Activated T-helper 17 cell treated with anti-CD3 and anti-CD28 coated beads, Interleukin-2, amount 50 U/mL, for 72 hours (primary cell): ENCODE measurements around the gene MAG. TPM values are rescaled to one million over a fixed set of nuclear protein-coding genes. Genes with fewer than 3 reads are reported as not detected.
A peak's percentile ranks its signal among the peaks of the same experiment; 100 is the strongest.

Source experiments
- ATAC-seq: fragments of 150-1000 bp; cut with Tn5 transposase; replicated peaks from 2 replicates; pipeline ENCODE4 v1.10.0; 2021; ENCODE audit warnings: mild to moderate bottlenecking, moderate library complexity
- H3K27ac Mint-ChIP-seq: one replicate; pipeline ENCODE4 v1.8.0; 2022; ENCODE audit warnings: mixed read lengths
- H3K27me3 Mint-ChIP-seq: one replicate; pipeline ENCODE4 v1.8.0; 2022; ENCODE audit warnings: mixed read lengths
- H3K36me3 Mint-ChIP-seq: one replicate; pipeline ENCODE4 v1.8.0; 2022; ENCODE audit warnings: low read depth, mild to moderate bottlenecking, mixed read lengths
- H3K4me1 Mint-ChIP-seq: one replicate; pipeline ENCODE4 v1.8.0; 2022; ENCODE audit warnings: mixed read lengths
- H3K4me3 Mint-ChIP-seq: one replicate; pipeline ENCODE4 v1.8.0; 2022; ENCODE audit warnings: mild to moderate bottlenecking, mixed read lengths
- H3K9me3 Mint-ChIP-seq: one replicate; pipeline ENCODE4 v1.8.0; 2022; ENCODE audit warnings: mixed read lengths
- total RNA-seq, 2 donors: library from RNA; stranded (reverse); gene quantifications; one replicate each; pipeline ENCODE4 v1.2.3, GENCODE V29; 2022

MAG gene
- total RNA-seq, 2 donors from 2014 or later, result 0.24 to 0.50 TPM

- no peak for ATAC-seq
Observed at GRCh38 chr19:35309481-35310279, 17.7 kb downstream of the MAG start.

GRCh38 chr19:35310331-35310730 lies 18.4 kb downstream of the MAG start:
- Mint-ChIP-seq H3K9me3 (no peaks in the 10 kb centered on the region), H3K27me3 (peaks cover 6% of the 10 kb centered on the region), H3K36me3 (no peaks in the 10 kb centered on the region), H3K27ac (peak overlapping the region; percentile 21), H3K4me3 (no peak overlapping the region), H3K4me1 (no peaks in the 10 kb centered on the region)
- ATAC-seq, result peak; percentile 28

More at GRCh38 chr19:35309481-35310279, 17.7 kb downstream of the MAG start:
- Mint-ChIP-seq H3K9me3 (no peaks in the 10 kb centered on the region), H3K36me3 (no peaks in the 10 kb centered on the region), H3K4me3 (no peak overlapping the region), H3K4me1 (no peaks in the 10 kb centered on the region), H3K27me3 (peaks cover 6% of the 10 kb centered on the region), H3K27ac (peak overlapping the region; percentile 0)

- Mint-ChIP-seq H3K36me3 (no peaks in the 10 kb centered on the region), H3K9me3 (no peaks in the 10 kb centered on the region), H3K4me3 (no peak overlapping the region), H3K27me3 (peaks cover 6% of the 10 kb centered on the region), H3K4me1 (no peaks in the 10 kb centered on the region), H3K27ac (peak overlapping the region; percentile 21)
- no peak for ATAC-seq
Observed at GRCh38 chr19:35310811-35311465, 19.0 kb downstream of the MAG start.

GRCh38 chr19:35311901-35312665 lies 20.1 kb downstream of the MAG start:
- no peak overlapping the region for H3K4me3 Mint-ChIP-seq
- H3K36me3 Mint-ChIP-seq, result no peaks in the 10 kb centered on the region
- peaks cover 6% of the 10 kb centered on the region for H3K27me3 Mint-ChIP-seq
- H3K27ac Mint-ChIP-seq, result no peak overlapping the region
- H3K9me3 Mint-ChIP-seq, result no peaks in the 10 kb centered on the region
- H3K4me1 Mint-ChIP-seq, result no peaks in the 10 kb centered on the region
- ATAC-seq, result no peak

GRCh38 chr19:35313587-35313986 lies 21.6 kb downstream of the MAG start:
- ATAC-seq, result no peak
- H3K27ac Mint-ChIP-seq, result no peak overlapping the region
- H3K36me3 Mint-ChIP-seq, result no peaks in the 10 kb centered on the region
- no peaks in the 10 kb centered on the region for H3K9me3 Mint-ChIP-seq
- peaks cover 1% of the 10 kb centered on the region for H3K4me1 Mint-ChIP-seq
- no peak overlapping the region for H3K4me3 Mint-ChIP-seq
- H3K27me3 Mint-ChIP-seq, result peaks cover 3% of the 10 kb centered on the region

GRCh38 chr19:35314031-35314430 lies 22.1 kb downstream of the MAG start:
- H3K4me1 Mint-ChIP-seq, result peaks cover 5% of the 10 kb centered on the region
- H3K4me3 Mint-ChIP-seq, result no peak overlapping the region
- no peaks in the 10 kb centered on the region for H3K9me3 Mint-ChIP-seq
- no peak overlapping the region for H3K27ac Mint-ChIP-seq
- no peaks in the 10 kb centered on the region for H3K36me3 Mint-ChIP-seq
- peaks cover 3% of the 10 kb centered on the region for H3K27me3 Mint-ChIP-seq
- no peak for ATAC-seq

- no peak for ATAC-seq
- Mint-ChIP-seq H3K4me1 (peaks cover 5% of the 10 kb centered on the region), H3K36me3 (no peaks in the 10 kb centered on the region), H3K4me3 (no peak overlapping the region), H3K27ac (no peak overlapping the region), H3K9me3 (no peaks in the 10 kb centered on the region), H3K27me3 (peaks cover 3% of the 10 kb centered on the region)
Observed at GRCh38 chr19:35314858-35315470, 23.0 kb downstream of the MAG start.

GRCh38 chr19:35315883-35316282 lies 23.9 kb downstream of the MAG start:
- no peak overlapping the region for H3K4me3 Mint-ChIP-seq
- no peak for ATAC-seq
- H3K9me3 Mint-ChIP-seq, result no peaks in the 10 kb centered on the region
- peaks cover 3% of the 10 kb centered on the region for H3K27me3 Mint-ChIP-seq
- no peak overlapping the region for H3K27ac Mint-ChIP-seq
- H3K36me3 Mint-ChIP-seq, result no peaks in the 10 kb centered on the region
- H3K4me1 Mint-ChIP-seq, result peaks cover 5% of the 10 kb centered on the region

GRCh38 chr19:35316560-35316959 lies 24.6 kb downstream of the MAG start:
- Mint-ChIP-seq H3K27me3 (peaks cover 3% of the 10 kb centered on the region), H3K4me1 (peaks cover 5% of the 10 kb centered on the region), H3K4me3 (no peak overlapping the region), H3K27ac (no peak overlapping the region), H3K9me3 (no peaks in the 10 kb centered on the region), H3K36me3 (no peaks in the 10 kb centered on the region)
- no peak for ATAC-seq

- H3K27me3 Mint-ChIP-seq, result peaks cover 3% of the 10 kb centered on the region
- H3K9me3 Mint-ChIP-seq, result no peaks in the 10 kb centered on the region
- no peak overlapping the region for H3K27ac Mint-ChIP-seq
- H3K36me3 Mint-ChIP-seq, result no peaks in the 10 kb centered on the region
- ATAC-seq, result no peak
- peaks cover 5% of the 10 kb centered on the region for H3K4me1 Mint-ChIP-seq
- H3K4me3 Mint-ChIP-seq, result no peak overlapping the region
Observed at GRCh38 chr19:35317464-35318043, 25.6 kb downstream of the MAG start.

GRCh38 chr19:35318679-35319448 lies 26.9 kb downstream of the MAG start:
- ATAC-seq, result peak; percentile 71
- Mint-ChIP-seq H3K4me1 (peaks cover 5% of the 10 kb centered on the region), H3K9me3 (no peaks in the 10 kb centered on the region), H3K27ac (peak overlapping the region; percentile 75), H3K27me3 (peaks cover 3% of the 10 kb centered on the region), H3K36me3 (no peaks in the 10 kb centered on the region), H3K4me3 (no peak overlapping the region)

GRCh38 chr19:35320065-35320713 lies 28.2 kb downstream of the MAG start:
- H3K27ac Mint-ChIP-seq, result no peak overlapping the region
- H3K36me3 Mint-ChIP-seq, result no peaks in the 10 kb centered on the region
- ATAC-seq, result peak; percentile 40
- no peaks in the 10 kb centered on the region for H3K27me3 Mint-ChIP-seq
- peaks cover 5% of the 10 kb centered on the region for H3K4me1 Mint-ChIP-seq
- no peaks in the 10 kb centered on the region for H3K9me3 Mint-ChIP-seq
- H3K4me3 Mint-ChIP-seq, result no peak overlapping the region

- Mint-ChIP-seq H3K27me3 (peaks cover 4% of the 10 kb centered on the region), H3K27ac (no peak overlapping the region), H3K4me3 (no peak overlapping the region), H3K4me1 (peaks cover 5% of the 10 kb centered on the region), H3K9me3 (no peaks in the 10 kb centered on the region), H3K36me3 (no peaks in the 10 kb centered on the region)
- ATAC-seq, result no peak
Observed at GRCh38 chr19:35321291-35321690, 29.3 kb downstream of the MAG start.
